Mucosa of descending colon (tissue), 3 donors: ENCODE data around the gene MAP3K3. TPM values are rescaled to one million over a fixed set of nuclear protein-coding genes. Genes with fewer than 3 reads are reported as not detected.

Experiments
- ATAC-seq: fragments of 200-7000 bp; cut with Tn5 transposase; one replicate; pipeline ENCODE4 v1.9.1; 2020; ENCODE audit warnings: mild to moderate bottlenecking, moderate library complexity
- DNase-seq, 3 donors: peaks; one replicate each; pipeline ENCODE4 v3.0.0-alpha.2; 2020
- H3K36me3 ChIP-seq: fragments of 200-600 bp; one replicate; pipeline ENCODE4 v1.8.0; 2021; ENCODE audit warnings: low read depth, mild to moderate bottlenecking
- H3K4me1 ChIP-seq: fragments of 200-600 bp; one replicate; pipeline ENCODE4 v1.8.0; 2021; ENCODE audit warnings: low read depth, mild to moderate bottlenecking
- H3K4me3 ChIP-seq: fragments of 200-600 bp; one replicate; pipeline ENCODE4 v1.8.0; 2021; ENCODE audit warnings: mild to moderate bottlenecking
- H3K9me3 ChIP-seq: fragments of 200-600 bp; one replicate; pipeline ENCODE4 v1.8.0; 2021; ENCODE audit warnings: mild to moderate bottlenecking
- CTCF ChIP-seq: fragments of 200-600 bp; IDR thresholded peaks from one replicate; pipeline ENCODE4 v1.8.0; 2022; ENCODE audit warnings: antibody characterized with exemption, mild to moderate bottlenecking
- intact Hi-C, 2 donors: fragments of 100-400 bp; cut with DNase I in 1 of 2; cut with micrococcal nuclease in 1 of 2; formaldehyde crosslinking; loops; one replicate each; pipeline versions ENCODE4 v1.11.0 to v1.11.1; 2022; cut with DNase I, micrococcal nuclease
- total RNA-seq, 3 donors: library from RNA; stranded (reverse); fragmentation: NEBNext Ultra II Directional in 2 of 3; extraction: Animal tissue kit (Norgen Biotek cat#: 25700) in 2 of 3; gene quantifications; one replicate each; pipeline versions ENCODE4 v1.2.1 to v1.2.4, GENCODE V29; 2021 to 2023
- donor health status: DM: no; HTN: no; CAD: no; lungs with moderate emphysema.
- donor health status: DM: no; HTN: no; CAD: no.
- donor health status: DM: no; HTN: yes; CAD: no.

The MAP3K3 gene
- total RNA-seq, 3 donors from 2014 or later, result 13.0 to 54.7 (median 18.5) TPM

GRCh38 chr17:63624531-63624880 is 2.3 kb downstream of the MAP3K3 start:
- ATAC-seq (no peak), DNase-seq (no peak)
- Histone ChIP-seq H3K36me3 (no peaks in the 10 kb centered on the region), H3K4me3 (no peak overlapping the region), H3K9me3 (no peaks in the 10 kb centered on the region), H3K4me1 (peaks cover 11% of the 10 kb centered on the region)
- intact Hi-C loops, result no loop called here
- no peak for TF ChIP-seq CTCF

DNA sequence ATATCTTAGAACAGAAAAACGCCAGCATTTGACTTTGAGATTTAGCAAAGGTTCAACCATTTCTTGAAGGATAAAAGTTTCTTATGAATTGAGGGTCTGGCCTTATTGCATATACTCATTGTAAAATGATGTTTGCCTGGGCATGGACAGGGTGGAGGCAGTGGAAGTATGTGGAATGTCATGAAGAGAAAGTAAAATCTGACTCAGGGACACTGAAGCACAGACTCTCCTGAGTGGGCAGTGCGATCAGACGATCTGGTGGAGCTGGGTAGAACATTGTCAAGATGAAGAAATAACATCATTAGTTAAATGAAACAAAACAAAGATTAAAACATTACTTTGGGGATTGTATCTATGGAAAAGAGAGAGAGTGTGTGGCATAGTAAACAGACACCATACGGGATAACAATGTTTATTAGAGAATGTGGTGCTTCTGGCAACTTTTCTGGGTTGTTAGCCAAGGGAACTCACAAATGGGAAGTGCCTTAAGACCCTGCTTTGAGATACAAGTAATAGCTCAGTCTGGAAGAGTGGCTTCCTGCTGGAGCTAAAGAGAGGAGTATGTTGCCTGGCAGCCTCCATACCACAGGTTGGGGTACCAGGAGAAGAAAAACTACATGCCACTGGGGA is 4.4 kb downstream of the MAP3K3 start:
- intact Hi-C loops, result no loop called here
- no peak for TF ChIP-seq CTCF
- H3K9me3 ChIP-seq, result no peaks in the 10 kb centered on the region
- ATAC-seq, result no peak
- no peak for DNase-seq
- peaks cover 15% of the 10 kb centered on the region for H3K4me1 ChIP-seq
- H3K4me3 ChIP-seq, result no peak overlapping the region
- H3K36me3 ChIP-seq, result no peaks in the 10 kb centered on the region

DNA sequence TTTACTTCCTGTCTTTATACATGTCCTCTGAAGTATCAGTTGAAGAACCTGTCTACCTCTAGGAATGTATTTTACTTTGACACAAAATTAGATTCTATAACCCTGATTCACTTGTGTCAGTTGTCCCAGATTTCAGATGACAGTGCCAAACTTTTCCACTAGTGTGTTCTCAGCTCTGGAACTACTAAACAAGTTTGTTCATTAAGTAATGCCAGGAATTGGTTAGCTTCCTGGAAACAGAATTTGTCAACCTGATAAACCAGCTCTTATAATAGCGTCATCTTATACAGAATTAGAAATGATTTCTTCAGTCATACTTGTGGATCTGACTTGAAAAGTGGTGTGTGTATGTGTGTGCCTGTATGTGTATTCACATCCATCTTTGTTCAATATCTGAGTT is 7.4 kb downstream of the MAP3K3 start:
- intact Hi-C loops, result no loop called here
- Histone ChIP-seq H3K9me3 (no peaks in the 10 kb centered on the region), H3K4me1 (peaks cover 7% of the 10 kb centered on the region), H3K36me3 (no peaks in the 10 kb centered on the region), H3K4me3 (no peak overlapping the region)
- DNase-seq, result no peak
- no peak for TF ChIP-seq CTCF
- ATAC-seq, result no peak

- intact Hi-C loops, result no loop called here
- Histone ChIP-seq H3K9me3 (no peaks in the 10 kb centered on the region), H3K36me3 (no peaks in the 10 kb centered on the region), H3K4me1 (peaks cover 5% of the 10 kb centered on the region), H3K4me3 (no peak overlapping the region)
- no peak for TF ChIP-seq CTCF
- DNase-seq (no peak), ATAC-seq (no peak)
Measured at GRCh38 chr17:63631062-63631461, 8.8 kb downstream of the MAP3K3 start.

GRCh38 chr17:63631626-63632025 is 9.4 kb downstream of the MAP3K3 start:
- no peaks in the 10 kb centered on the region for H3K36me3 ChIP-seq
- H3K4me3 ChIP-seq, result no peak overlapping the region
- no peak for ATAC-seq
- no peak for TF ChIP-seq CTCF
- DNase-seq, result no peak
- H3K9me3 ChIP-seq, result no peaks in the 10 kb centered on the region
- intact Hi-C loops, result no loop called here
- peaks cover 5% of the 10 kb centered on the region for H3K4me1 ChIP-seq

GRCh38 chr17:63633742-63634141 is 11.5 kb downstream of the MAP3K3 start:
- peaks cover 5% of the 10 kb centered on the region for H3K4me1 ChIP-seq
- H3K4me3 ChIP-seq, result no peak overlapping the region
- H3K9me3 ChIP-seq, result no peaks in the 10 kb centered on the region
- ATAC-seq (no peak), DNase-seq (no peak)
- no peak for TF ChIP-seq CTCF
- H3K36me3 ChIP-seq, result no peaks in the 10 kb centered on the region
- intact Hi-C loops, result no loop called here
